Erythroblast (primary cell): Measurements from ENCODE around the gene AGPS.

Experiments used
- GATA1 ChIP-seq: IDR thresholded peaks from 2 replicates; pipeline ENCODE4 v1.6.1; 2011; ENCODE audit warnings: low read depth, mild to moderate bottlenecking, control low read depth, low read length, moderate library complexity
- POLR2A ChIP-seq: IDR thresholded peaks from 2 replicates; pipeline ENCODE4 v1.6.1; 2011; ENCODE audit warnings: mild to moderate bottlenecking, low read length

GRCh38 chr2:177407031-177407430 lies 14.5 kb downstream of the AGPS start:
- TF ChIP-seq POLR2A (no peak), GATA1 (no peak)
